HCEC 1CT (cell line): Measurements from ENCODE around the gene LPIN2.
"Not testable (repeated sequence)": the region's sequence is repeated elsewhere in the genome, so short reads cannot be mapped to it uniquely, and the experiment has no call there.

Experiments
- DNase-seq: peaks from one replicate; pipeline ENCODE4 v3.0.0-alpha.2; 2017

LPIN2 gene, protein sequence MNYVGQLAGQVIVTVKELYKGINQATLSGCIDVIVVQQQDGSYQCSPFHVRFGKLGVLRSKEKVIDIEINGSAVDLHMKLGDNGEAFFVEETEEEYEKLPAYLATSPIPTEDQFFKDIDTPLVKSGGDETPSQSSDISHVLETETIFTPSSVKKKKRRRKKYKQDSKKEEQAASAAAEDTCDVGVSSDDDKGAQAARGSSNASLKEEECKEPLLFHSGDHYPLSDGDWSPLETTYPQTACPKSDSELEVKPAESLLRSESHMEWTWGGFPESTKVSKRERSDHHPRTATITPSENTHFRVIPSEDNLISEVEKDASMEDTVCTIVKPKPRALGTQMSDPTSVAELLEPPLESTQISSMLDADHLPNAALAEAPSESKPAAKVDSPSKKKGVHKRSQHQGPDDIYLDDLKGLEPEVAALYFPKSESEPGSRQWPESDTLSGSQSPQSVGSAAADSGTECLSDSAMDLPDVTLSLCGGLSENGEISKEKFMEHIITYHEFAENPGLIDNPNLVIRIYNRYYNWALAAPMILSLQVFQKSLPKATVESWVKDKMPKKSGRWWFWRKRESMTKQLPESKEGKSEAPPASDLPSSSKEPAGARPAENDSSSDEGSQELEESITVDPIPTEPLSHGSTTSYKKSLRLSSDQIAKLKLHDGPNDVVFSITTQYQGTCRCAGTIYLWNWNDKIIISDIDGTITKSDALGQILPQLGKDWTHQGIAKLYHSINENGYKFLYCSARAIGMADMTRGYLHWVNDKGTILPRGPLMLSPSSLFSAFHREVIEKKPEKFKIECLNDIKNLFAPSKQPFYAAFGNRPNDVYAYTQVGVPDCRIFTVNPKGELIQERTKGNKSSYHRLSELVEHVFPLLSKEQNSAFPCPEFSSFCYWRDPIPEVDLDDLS

DNA sequence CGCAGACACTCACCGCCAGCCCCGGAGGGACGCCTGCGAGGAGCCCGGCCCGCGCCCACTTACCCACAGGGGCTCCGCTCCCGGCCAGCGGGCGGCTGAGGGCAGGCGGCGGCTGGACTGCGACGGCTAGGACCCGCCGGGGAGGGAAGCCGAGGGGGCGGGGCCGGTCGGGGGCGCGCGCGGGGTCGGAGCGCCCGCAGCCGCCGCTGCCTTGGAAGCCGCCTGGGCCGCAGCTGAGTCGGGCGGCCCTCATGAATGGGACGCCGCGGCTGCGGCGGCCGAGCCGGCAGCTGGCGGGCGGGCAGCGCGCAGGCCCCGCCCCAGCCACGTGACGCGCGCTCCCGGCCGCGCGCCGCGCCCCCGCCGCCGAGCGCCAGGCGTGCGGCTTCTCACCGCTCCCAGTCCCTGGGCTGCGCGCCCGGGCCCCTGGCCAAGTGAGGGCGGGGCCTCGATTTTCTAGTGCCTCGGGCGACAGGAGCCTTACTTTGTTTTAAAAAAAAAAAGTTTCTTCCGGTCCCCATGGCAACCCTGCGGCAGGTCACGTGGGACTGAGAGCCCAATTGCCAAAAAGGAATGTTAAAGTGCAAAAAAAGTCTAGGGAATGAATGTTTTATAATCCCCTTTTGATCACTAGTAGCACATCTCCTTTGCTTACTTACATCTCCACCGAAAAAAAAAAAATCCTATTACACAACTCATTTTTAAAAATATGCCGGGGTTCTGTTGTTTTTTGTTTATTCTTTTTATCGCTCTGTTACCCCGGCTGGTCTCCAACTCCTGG, at the start of gene LPIN2:
TSS of gene LPIN2 (minus strand) at position 121 of the 781 bp plus-strand sequence. CDS start 52,304 bp downstream, outside the sequence.
- DNase-seq = peak; percentile 96

DNA sequence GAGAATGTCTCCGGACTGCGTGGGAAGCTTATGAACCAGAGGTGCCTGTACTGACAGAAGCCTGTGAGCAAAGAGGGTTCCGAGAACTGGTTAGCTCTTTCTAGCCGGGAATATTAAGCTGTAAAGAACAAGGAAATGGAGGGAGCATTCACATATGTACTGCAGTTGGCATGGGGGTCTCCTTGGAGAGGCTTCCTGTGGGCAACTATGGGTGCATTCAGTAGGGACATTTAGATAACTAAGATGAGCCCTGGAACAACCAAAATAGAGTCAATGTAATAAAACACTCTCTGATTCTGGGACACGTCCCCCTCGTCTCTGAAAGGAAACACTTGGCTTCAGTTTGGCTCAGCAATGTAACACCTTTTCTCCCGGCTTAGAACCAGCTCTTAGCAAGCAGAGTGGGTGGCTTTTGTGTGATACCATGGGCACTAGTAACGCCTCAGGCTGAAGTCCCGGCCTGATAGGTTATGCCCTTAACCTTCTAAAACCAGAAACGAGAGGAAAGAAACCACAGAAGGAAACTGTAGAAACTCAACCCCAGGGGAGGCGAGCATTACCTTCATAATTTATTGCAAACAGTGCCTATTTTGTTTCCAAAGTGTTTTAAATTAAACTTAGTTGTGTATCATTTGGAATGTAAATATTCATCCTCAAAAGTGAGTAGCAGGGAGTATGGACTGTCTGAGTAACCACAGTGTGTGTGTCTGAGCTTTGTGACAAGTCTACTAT, 48.8 kb upstream of the LPIN2 start:
- DNase-seq = no peak

DNA sequence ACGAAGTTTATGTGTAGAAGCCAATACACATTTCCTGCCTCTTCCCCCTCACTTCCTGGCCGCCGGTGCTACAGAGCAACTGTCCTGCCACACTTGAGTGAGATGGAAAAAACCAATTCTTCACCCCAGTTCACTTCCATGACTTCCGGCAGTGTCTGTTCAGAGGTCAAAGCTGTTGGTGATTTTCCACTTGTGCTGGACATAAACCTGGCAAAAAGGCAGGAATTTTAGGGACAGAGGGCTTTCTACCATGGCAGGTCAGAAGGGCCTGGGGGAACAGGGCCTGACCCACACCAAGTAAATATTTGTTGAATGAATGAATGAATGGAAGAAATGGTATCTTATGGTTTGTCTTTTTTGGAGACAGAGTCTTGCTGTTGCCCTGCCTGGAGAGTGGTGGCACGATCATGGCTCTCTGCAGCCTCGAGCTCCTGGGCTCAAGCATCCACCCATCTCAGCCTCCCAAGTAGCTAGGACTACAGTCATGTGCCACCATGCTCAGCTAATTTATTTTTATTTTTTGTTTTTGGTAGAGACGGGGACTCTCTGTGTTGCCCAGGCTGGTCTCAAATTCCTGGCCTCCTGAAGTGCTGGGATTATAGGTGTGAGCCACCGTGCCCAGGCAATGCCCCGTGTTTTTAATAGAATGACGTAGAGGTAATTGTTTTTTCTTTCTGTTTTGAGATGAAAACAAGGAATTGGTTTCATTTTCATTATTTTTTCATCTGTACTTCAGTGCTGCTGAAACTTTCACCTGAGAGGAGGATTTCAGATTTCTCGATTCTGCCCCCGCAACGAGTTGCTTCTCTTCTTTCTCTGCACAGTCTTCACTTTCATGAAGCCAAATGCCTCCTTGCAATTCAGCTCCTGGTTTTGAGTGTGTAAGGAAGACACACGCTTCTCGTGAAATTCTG, 48.0 kb upstream of the LPIN2 start:
- DNase-seq = no peak

DNA sequence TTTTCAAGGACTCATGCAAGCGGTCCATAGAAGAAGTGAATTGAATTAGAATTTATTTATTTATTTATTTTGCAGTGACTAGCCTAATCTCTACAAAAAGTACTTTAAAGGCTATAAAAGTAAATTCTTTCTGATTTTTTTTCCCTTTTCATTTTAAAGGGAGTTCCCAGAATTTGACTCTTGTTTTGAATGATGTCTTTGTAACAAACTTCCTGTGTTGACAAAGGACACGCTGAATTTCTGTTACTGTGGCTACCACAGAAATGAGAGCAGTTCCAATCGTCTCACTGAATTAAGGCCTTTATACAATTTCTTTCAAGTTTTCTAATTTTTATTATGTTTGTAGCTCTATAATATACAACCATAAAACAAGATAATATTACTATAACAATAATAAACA, 46.3 kb upstream of the LPIN2 start:
- no peak for DNase-seq

DNA sequence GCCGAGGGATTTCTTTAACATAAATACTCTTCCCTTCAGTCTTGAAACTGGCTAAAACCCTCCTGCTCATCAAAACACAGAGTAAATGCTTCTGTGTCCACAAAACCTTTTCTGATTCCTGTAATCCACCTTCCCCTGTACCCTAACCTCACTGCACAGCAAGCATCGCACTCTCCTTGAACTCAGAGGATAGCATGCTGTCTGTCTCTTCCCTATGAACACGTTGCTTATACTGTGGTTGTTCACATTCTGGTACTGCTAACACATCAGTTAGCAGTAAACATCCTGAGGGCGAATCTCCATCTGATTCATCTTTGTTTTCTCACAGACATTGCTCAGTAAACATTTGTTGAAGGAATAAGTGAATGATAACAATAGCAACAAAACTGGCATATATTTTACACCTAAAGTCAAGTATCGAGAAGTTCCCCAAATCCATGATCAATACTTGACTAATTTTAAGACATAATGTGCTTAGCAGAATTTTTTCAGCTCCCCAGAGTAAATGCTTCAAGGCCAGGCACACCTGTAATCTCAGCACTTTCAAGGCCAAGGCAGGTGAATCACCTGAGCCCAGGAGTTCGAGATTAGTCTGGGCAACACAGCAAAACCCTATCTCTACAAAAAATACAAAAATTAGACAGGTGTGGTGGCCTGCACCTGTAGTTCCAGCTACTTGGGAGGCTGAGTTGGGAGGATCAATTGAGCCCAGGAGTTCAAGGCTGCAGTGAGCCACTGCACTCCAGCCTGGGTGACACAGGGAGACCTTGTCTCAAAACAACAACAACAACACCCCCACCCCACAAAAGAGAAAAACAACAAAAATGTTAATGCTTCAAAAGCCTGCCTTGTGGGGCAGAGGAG, 45.6 kb upstream of the LPIN2 start:
- DNase-seq = no peak

DNA sequence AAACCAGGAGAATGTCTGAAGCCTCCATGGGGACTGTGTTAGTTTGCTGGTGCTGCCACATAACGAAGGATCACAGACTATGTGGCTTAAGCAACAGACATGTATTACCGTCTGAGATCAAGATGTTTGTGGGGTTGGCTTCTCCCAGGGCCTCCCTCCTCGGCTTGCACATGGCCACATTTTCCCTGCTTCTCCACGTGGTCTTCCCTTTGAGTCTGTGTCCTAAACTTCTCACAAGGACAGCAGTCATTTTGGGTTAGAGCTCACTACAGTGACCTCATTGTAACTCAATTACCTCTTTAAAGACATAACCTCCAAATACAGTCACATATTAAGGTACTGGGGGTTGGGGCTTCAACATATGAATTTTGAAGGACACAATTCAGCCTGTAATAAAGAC, 44.6 kb upstream of the LPIN2 start:
- no peak for DNase-seq

DNA sequence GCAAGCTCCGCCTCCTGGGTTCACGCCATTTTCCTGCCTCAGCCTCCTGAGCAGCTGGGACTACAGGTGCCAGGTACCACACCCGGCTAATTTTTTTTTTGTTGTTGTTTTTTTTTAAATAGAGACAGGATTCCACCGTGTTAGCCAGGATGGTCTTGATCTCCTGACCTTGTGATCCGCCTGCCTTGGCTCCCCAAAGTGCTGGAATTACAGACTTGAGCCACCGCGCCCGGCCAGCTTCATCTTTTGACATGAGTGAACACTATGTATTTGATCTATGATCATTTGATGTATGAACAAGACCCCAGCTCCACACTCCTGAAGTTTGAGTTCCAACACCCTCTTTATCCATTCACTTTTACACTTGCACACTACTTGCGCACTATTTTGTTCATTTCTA, 43.4 kb upstream of the LPIN2 start:
- DNase-seq = no peak

DNA sequence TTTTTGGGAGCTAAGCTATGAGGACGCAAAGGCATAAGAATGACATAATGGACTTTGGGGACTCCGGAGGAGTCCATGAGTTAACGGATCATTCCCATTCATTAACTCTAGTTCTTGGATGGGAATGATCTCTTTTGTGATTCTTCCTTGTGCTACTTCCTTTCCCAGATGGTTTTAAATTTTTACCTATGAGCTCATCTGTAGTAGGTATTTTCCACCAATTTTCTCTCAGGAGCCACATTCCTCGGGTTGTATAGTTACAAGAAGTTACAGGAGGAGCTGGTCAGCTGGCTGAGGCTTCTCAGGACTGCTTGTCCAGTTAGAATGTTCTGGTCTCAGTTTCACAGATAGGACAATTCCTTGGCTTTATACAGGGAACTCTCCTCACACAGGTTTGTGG, 42.9 kb upstream of the LPIN2 start:
- no peak for DNase-seq

DNA sequence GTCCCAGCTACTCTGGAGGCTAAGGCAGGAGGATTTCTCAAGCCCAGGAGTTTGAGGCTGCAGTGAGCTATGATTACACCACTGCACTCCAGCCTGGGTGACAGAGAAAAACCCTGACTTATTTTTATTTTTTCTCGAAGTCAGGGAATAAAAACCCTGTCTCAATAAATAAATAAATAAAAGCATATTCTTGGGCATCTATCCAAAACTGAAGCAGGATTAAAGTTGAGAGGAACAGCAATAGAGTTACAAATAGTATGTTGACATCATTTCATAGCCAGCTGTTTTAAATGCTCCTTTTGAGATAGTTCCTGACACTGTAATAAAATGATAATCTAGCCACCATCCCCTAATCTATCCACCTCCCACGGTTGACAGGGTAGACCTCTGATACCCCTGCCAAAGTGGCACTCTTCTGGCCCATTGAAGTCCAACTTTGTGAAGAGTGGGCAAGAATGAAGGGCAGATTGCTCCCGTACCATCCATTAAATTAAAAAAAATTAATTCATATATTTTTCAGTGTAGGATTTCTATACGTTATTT, 42.3 kb upstream of the LPIN2 start:
- DNase-seq = peak; percentile 13

DNA sequence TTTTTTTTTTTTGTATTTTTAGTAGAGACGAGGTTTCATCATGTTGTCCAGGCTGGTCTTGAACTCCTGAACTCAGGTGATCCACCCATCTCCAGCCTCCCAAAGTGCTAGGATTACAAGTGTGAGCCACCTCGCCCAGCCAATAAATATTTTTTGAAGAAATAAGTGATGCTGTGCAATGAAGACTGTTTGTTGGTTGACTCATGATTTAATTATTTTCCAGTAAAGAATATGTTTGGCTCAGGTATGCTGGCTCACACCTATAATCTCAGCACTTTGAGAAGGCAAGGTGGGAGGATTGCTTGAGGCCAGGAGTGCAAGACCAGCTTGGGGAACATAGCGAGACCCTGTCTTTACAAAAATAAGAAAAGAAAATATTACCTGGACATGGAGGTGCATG, 41.8 kb upstream of the LPIN2 start:
- DNase-seq = no peak

DNA sequence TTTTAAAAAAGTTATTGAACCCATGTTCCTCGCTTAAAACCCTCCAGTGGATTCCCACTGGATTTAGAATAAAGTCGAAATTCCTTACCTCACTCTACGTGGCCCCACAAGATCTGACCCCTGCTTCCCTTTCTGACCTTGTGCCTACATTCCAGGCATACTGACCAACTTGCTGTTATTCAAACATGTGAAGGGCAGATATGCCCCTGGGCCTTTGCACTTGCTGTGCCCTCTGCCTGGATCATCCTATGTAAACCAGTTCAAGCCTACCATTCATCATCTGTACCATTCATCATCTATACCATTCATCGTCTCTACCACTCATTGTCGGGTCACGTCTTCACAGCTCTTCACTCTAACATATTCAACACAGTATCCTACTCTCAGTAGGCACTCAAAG, 41.3 kb upstream of the LPIN2 start:
- DNase-seq = no peak

DNA sequence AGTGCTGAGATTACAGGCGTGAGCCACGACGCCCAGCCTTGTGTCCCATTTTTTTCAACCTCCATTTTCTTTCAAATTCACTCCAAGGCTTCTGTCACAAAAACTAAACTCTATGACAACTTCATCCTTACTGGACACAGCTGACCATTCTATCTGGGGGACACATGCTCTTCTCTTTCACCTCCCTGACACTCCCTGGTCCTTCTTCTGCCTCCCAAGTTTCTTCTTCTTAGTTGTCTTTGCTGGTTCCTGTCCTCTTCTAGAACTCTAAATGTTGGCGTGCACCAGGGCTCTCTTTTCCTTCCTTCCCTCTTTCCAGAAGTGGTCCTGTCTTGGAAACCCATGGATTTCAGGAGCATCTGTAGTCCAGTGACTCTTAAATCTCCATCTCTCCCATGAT, 40.1 kb upstream of the LPIN2 start:
- no peak for DNase-seq

DNA sequence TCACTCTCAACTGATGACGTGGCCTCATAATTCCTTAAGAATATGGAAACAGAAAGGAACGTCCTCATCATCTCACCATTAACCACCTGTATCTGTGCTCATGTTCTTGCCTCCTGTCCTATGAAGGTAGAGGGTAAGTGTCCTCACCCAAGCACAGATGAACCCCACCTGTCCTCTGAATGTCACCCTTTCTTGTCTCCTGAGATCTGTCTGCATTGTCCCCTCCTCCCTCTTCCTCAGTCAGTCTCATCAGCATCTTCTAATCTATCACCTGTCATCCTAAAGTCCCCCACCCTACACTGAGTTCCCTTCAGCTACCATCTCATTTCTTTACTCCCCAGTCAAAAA, 39.4 kb upstream of the LPIN2 start:
- DNase-seq = no peak

DNA sequence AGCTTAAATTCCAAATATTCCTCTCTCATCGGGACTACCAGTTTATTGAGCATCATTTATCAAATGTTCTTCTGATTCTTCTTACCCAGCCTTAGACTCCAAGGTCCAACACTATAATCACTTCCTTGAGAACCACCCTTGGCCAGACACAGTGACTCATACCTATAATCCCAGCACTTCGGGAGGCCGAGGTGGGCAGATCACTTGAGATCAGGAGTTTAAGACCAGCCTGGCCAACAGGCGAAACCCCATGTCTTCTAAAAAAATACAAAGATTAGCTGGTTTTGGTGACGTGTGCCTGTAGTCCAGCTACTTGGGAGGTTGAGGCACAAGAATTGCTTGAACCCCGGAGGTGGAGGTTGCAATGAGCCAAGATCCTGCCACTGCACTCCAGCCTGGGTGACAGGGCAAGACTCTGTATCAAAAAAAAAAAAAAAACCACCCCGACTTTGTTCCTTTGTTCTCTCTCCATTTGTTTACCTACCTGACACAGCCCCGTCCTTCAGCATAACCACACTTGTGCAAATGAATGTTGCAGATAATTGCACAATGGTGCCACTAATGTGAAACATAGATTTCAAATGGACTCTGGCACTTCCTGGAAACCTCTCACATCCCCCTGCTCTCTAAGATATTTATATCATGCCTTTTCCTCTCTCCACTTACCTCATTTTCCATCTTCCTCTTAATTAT, 38.9 kb upstream of the LPIN2 start:
- no peak for DNase-seq

DNA sequence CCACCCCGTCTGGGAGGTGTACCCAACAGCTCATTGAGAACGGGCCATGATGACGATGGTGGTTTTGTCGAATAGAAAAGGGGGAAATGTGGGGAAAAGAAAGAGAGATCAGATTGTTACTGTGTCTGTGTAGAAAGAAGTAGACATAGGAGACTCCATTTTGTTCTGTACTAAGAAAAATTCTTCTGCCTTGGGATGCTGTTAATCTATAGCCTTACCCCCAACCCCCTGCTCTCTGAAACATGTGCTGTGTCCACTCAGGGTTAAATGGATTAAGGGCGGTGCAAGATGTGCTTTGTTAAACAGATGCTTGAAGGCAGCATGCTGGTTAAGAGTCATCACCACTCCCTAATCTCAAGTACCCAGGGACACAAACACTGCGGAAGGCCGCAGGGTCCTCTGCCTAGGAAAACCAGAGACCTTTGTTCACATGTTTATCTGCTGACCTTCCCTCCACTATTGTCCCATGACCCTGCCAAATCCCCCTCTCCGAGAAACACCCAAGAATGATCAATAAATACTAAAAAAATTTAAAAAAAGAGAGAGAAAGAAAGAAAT, 37.0 kb upstream of the LPIN2 start:
- not testable (repeated sequence) for DNase-seq

DNA sequence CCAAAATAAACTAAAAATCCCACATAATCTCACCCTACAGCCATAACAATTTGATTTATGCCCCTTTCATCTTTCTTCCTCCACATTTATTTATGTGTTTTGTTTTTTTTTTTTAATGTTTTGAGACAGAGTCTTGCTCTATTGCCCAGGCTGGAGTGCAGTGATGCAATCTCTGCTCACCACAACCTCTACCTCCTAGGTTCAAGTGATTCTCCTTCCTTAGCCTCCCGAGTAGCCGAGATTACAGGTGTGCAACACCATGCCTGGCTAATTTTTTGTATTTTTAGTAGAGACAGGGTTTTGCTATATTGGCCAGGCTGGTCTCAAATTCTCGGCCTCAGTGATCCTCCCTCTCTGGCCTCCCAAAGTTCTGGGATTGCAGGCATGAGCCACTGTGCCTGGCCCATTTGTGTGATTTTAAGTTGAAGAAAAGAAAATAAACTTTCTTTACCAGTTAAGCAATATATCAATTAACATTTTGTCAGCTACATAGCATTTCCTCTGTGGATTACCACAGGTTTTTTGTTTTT, 35.9 kb upstream of the LPIN2 start:
- no peak for DNase-seq

DNA sequence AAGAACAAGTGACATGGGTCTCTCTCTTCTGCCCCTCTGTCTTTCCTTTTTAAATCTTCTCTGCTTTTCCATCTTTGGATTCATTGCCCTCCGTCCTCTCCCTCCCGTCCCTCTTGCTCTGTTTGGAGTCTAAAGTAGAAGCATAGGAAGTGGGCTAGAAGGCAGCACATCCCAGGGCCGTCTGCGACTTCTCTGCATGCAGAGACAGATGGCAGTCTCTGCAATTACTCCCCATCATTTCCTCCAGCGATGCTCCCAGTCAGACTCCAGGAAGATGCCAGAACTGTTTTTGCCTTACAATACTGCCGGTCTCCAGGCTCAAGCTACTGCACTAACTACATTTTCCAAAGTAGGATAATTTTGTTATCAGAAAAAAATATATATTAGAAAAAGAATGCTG, 35.2 kb upstream of the LPIN2 start:
- DNase-seq = no peak

DNA sequence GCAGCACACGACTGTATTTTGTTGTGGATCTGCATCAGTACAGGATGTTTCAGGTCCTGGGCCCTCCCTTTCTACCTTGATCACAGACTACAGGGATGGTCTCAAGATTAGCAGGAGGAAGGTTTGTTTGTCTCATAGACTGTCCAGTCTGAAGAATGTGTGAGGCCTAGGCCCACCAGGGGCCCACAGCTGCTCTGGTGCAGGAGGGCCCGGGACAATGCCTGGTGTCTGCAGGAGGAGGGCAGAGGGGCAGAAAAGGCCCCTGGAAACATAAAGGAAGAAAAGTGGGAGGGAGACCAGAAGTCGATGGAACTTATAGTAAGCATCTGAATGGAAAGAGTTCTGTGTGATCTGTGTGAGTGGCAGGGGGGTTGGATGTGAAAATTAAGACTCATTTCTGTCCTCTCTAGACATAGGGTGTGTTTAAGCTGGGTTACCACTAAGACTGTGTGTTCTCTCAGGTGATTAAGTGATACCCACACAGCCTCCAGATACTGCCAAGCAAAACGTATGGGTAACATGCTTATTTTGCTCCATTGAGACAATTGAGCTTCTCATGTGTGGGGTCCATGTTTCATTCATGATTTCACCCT, 33.4 kb upstream of the LPIN2 start:
- DNase-seq = no peak
